UCSD-AML1 (cell line): ENCODE results near the gene TWSG1.
"Not testable (repeated sequence)": the region's sequence is repeated elsewhere in the genome, so short reads cannot be mapped to it uniquely, and the experiment has no call there.

ENCODE experiments used
- DNase-seq: peaks from one replicate; lab custom pipeline; 2025; ENCODE audit not compliant: unreplicated experiment; lab: John Stamatoyannopoulos, UW

TWSG1 gene

DNA sequence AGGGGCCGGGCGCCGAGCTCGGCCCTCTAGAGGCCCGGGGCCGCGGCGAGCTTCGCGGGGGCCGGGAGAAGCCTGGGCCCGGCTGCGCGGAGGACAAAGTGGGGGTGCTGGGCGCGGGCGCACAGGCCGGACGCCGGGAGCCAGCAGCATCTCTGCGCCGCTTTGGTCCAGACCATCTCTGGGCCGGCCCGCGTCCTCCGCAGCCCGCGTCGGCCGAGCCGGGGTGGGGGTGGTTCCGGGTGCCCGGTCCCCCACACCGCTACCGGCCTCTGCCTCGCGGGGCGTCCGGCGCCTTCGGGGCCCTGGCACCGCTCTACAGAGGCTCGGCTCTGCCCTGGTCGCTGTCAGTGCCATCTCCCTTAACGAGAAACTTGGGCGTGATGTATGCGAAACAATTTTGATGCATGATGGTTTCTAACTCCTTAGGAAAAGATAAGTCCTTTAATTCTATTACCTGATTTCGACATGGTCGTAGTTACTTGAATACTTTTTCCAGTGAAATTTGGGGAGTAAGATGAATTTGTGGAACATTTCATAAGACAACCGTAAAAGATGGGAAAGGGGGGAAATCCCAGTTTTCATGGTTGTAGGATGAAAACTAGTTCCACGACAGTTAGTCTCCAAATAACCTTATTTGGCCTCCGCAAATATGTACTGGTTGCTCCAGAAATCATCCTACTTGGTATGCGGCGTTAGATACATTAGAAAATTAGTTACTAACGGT, 562 bp downstream of the TWSG1 start:
- peak; percentile 75 for DNase-seq

DNA sequence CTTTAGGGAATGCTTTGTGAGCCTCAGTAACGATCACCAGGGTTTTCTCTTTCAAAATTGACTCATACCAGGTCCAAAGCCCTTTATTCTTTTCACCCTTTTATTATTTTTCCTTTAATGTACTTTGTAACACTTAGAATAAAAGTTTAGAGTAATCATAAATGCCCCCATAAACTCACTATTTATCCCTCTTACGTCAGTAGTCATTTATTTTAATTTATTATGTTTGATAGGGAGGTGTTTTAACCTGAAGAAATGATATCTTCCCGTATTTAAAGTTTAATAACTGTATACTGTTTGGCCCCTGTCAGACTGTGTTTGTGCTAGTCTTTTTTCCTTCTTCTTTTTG, 1.1 kb downstream of the TWSG1 start:
- no peak for DNase-seq

DNA sequence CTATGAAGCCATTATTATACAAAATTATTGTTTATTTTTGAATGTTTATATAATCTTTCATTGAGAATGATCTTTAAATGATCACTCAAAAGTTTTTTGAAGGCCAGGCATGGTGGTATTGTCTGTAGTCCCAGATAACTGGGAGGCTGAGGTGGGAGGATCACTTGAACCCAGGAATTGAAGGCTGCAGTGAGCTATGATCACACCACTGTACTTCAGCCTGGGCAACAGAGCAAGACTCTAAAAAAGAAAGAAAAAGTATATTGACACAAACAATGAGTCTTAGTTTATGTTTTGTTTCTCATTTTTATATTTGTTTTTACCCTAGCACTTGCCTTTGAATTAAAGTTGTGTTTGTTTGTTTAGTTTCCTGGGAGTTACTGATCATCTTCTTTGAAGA, 2.3 kb downstream of the TWSG1 start:
- DNase-seq, result no peak

DNA sequence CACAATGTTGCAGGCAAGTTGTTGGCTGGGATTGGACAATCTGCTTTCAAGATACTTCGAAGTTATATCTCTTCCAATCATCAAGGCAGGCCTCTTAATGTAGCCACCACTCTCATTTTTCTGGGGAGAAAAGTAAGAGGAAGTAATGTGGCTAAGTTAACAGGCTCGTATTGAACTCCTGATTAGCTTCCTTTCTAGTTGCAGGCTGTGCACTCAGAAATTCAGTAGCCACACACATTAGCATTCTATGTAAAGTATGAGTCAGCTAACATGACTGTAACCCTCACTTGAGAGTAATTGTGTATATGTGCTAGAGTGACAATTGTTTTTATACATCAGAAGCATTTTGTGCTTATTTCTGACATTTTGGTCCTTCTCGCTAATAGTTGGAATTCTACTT, 3.3 kb downstream of the TWSG1 start:
- DNase-seq, result peak; percentile 33

DNA sequence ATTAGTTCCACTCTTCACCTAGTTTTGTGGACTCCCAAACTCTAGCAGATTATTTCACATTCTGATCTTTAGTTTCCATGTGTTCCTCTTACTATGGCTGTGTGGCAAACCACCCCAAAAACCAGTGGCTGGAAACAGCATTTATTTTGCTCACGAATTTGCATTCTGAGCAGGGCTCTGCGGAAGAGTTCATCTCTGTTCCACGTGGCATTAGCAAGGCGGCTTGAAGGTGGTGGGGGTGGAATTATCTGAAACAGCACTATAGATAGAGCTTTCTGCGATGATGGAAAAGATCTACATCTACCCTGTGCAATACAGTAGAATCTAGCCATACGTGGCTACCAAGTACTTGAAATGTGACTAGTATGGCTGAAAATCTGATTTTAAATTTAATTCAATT, 5.9 kb downstream of the TWSG1 start:
- DNase-seq, result no peak

DNA sequence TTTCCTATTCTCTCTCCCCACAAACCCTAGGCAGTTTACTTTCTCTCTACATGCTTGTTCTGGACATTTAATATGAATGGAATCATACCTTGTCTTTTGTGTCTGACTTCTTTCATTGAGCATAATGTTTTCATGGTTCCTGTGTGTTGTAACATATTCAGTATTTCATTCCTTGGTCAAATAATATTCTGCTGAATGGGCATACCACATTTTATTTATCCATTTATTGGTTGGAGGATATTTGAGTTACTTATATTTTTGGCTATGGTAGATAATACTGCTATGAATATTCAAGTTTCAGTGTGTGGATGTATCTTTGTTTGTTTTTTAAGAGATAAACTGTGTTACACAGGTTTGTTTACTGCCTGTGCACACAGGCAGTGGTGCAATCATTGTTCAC, 9.0 kb downstream of the TWSG1 start:
- no peak for DNase-seq

DNA sequence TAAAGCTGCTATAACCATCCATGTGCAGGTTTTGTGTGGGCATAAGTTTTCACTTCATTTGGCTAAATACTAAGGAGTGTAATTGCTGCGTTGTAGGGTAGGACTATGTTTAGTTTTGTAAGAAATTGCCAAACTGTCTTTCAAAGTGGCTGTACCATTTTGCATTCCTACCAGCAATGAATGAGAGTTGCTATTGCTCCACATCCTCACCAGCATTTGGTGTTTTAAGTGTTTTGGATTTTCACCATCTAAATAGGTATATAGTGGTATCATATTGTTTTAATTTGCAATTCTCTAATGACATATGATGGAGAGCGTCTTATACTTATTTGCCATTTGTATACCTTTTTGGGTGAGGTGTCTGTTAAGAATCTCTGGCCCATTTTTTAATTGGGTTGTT, 12.2 kb downstream of the TWSG1 start:
- no peak for DNase-seq

DNA sequence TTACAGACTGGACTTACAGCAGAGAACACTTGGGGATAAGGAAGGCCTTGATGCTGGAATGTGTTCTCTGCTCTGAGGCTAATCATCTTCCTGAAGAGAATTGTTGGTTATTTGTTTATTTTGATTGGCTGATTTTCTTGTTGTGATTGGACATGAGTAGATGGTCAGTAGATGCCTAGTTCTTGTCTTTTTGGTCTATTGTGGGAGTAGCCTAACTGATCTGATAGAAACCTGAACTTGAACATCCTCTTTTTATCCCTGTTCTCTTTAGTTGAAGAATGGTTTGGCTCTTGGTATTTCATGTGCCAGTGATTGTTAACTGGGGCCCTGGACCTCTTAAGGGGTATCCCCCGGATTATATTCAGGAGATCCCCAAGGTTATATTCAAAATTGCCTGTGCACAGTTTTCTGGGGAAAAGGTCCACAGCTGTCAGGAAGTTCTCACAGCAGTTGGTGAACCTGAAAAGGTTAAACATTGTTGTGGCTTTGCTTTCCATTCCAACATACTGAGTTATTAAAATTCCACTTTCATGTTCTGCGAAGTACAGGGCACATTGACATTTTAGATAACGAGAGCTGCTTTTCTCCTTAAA, 13.6 kb downstream of the TWSG1 start:
- DNase-seq, result no peak

DNA sequence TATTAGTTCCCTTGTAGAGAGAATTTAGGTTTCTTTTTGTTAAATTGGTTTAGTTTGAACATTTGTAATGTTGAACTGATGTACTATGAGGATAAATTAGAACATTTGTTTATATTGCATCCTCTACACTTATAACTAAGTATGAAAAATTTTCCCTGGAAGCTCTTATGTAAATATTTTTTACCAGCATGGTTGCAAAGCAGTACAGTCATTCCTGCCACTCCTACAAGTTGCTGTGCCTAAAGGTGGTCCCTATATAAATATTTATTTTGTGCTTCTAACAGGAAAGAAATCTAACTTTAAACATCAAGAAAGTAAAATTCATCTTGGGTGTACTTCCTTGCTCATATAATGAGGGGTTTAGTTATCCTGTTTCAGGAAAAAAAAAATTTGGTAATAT, 14.2 kb downstream of the TWSG1 start:
- no peak for DNase-seq

DNA sequence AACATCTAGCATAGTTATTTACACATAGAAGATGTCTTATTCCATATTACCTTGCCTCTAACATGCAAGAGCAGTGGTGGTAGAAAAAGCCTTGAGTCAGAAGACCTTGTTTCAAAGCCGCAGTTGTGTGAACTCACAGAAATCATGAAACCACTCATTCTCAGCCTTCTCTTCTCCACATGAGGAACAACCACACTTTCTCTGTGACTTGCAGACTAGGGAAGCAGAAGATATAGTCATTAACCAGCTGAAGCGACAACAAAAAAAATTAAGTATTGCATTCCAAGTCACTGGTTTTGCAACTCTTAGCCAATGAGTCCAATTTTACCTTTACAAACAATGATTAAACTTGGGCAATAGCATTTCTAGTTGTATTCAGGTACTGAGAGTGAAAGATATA, 19.0 kb downstream of the TWSG1 start:
- no peak for DNase-seq

DNA sequence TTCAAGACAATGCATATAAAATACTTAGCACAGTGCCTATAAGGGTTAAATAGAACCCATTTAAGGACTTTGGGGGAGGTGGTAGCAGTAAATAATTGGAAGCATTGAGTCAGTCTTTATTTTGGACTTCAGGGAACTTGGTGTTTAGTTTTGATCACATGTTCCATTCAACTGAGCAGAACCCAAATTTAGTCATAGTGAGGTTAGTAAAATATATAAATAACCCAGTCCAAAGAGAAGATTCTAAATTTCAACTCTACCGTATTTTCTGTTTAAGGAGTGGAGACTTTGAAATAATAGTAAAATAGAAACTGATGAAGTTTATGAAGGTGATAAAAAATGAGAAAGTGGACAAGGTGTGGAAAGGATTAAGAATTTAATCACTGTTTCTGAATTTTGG, 19.7 kb downstream of the TWSG1 start:
- DNase-seq, result no peak

DNA sequence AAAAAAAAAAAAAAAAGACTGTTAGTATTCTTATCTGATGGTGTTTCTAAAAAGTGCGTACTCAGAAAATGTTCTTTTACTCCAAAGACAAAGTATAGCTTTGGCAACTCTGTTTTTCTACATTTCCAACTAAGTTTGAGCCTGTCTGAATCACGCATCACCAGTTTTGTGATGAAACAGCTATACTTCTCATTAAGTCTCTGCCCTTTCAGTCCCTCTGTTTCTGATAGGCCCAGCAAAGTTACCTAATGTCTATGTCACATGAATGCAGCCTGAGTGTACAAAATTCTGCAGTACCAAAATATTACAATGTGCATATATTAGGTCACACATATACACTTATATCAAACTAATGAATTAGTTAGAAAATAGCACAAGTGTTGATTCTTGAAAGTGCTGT, 22.4 kb downstream of the TWSG1 start:
- DNase-seq, result no peak

DNA sequence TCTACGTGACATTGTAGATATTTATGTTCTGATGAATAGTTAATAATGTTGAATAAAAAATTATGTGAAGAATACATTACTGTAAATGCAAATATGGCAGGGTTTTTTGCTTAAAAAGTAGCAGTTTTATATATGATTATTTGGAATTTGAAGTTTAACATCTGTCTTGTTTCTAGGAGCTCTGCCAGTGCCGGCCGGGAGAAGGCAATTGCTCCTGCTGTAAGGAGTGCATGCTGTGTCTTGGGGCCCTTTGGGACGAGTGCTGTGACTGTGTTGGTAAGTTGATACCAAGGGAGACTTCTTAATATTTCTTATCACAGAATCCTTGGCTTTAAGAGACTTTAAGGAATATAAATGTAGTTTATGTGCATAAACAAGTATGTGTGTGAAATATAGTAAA, 25.2 kb downstream of the TWSG1 start:
- no peak for DNase-seq

DNA sequence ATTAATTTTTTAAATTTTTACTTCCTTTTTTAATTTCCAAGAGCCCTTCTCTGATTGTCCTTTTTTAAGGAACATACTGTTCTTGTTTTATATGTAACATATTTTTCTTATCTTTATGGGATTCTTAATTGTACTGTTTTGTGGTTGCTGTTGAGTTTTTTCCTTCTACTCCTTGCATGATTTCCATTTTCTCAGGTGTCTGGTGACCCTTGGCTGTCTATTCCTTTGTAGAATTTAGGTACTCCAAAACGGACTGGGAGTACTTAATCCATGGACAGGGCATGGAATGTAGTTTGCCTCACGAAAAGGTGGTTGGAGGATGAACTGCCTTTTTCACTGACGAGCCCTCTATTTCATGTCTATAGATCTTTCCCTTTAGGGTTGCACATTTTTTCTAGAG, 26.6 kb downstream of the TWSG1 start:
- DNase-seq, result no peak

DNA sequence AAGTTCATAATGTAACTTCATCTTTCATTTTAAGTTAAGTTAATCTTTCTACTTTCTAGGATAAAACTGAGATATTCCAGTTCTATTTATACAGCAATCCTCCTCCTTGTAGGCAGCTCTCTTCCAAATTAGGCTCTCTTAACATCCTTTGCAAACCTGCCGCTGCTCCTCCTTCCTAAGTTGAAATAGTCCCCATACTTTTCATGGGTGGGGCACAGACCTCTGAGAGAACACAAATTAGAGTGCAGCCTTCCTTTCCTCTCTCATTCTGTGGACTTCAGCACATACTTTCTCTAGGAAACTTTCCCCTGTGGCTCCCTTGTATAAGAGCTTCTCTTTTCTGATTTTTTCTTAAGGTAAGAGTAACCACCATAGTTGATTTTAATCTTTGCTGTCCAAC, 28.3 kb downstream of the TWSG1 start:
- no peak for DNase-seq

DNA sequence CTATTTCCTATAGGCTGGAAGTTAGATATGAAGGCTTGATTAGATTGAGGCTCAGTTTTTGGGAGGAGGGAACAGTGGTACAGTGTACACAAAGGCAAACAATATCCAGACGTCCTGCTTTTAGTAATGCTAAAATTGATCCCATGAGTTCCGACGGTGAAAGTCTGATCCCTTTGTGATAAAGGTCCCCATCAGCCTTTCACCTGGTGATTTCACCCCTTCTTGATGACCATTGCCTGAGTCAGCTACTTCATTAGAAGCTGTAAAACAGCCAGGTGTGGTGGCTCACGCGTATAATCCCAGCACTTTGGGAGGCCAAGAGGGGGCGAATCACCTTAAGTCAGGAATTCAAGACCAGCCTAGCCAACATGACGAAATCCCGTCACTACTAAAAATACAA, 29.7 kb downstream of the TWSG1 start:
- no peak for DNase-seq

DNA sequence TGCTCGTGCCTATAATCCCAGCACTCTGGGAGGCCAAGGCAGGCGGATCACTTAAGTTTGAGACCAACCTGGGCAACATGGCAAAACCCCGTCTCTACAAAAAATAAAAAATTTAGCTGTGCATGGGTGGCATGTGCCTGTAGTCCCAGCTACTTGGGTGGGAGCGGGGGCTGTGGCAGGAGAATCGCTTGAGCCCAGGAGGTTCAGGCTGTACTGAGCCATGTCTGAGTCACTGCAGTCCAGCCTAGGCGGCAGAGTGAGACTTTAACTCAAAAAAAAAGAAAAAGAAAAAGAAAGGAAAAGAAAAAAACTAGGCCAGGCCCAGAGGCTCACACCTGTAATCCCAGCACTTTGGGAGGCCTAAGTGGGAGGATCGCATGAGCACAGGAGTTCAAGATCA, 30.8 kb downstream of the TWSG1 start:
- DNase-seq, result no peak

DNA sequence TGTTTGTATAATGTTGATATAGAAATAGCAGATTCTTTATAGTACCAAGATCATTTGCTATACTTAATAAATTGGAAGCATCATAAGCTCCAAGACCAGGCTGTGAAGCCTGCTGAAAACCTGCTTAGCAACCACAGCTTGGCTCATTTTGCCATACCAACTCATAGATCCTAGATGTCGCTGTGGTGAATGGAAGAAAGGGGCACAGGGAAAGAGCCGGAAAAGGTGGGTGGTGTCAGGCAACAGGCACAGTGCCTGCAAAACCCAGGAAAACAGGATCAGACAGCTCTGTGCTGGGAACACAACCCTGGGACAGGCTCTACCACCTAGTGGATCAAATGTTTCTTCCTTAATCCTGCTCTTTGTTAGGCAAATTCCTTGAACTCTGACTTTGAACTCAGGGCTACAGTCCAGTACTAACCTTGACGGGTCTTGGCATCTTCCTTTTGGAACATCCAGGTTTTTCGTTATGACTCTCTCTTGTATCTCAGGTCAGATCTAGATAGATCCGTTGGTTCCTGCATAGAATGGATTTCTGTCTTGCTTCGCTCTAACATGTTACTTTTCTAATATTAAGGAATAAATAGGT, 31.6 kb downstream of the TWSG1 start:
- no peak for DNase-seq

DNA sequence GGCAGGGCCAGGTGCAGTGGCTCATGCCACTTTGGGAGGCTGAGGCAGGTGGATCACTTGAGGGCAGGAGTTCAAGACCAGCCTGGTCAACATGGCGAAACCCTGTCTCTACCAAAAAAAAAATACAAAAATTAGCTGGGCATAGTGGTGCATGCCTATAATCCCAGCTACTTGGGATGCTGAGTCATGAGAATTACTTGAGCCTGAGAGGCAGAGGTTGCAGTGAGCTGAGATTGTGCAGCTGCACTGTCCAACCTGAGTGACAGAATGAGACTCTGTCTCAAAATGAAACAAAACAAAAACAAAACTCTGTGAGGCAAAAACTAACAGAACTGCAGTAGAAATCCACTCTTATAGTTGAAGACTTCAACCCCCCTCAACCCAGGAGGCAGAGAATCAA, 38.7 kb downstream of the TWSG1 start:
- not testable (repeated sequence) for DNase-seq

DNA sequence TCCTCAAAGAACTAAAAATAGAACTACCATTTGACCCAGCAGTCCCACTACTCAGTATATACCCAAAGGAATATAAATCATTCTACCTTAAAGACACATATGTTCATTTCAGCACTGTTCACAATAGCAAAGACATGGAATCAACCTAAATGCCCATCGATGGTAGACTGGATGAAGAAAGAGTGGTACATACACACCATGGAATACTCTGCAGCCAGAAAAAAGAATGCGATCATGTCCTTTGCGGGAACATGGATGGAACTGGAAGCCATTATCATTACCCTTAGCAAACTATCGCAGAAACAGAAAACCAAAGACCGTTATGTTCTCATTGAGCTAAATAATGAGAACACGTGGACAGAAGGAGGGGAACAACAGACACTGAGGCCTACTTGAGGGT, 44.5 kb downstream of the TWSG1 start:
- DNase-seq, result no peak

DNA sequence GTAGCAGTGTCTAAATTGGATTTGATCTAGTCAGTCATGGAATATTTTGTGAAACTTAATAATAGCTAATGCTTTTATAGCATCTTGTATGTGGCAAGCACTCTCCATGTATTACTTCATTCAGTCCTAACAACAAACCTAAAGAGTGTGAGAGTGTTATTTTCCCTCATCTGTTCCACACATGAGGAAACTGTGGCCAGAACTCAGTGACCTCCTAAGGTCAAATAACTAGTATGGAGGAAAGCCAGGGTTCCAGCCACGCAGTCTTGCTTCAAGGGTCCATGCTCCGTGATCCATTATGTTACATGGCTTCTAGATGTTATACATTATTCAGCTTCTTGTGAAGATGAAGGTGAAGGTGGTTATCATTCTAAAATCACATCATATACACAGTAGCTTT, 45.5 kb downstream of the TWSG1 start:
- no peak for DNase-seq

DNA sequence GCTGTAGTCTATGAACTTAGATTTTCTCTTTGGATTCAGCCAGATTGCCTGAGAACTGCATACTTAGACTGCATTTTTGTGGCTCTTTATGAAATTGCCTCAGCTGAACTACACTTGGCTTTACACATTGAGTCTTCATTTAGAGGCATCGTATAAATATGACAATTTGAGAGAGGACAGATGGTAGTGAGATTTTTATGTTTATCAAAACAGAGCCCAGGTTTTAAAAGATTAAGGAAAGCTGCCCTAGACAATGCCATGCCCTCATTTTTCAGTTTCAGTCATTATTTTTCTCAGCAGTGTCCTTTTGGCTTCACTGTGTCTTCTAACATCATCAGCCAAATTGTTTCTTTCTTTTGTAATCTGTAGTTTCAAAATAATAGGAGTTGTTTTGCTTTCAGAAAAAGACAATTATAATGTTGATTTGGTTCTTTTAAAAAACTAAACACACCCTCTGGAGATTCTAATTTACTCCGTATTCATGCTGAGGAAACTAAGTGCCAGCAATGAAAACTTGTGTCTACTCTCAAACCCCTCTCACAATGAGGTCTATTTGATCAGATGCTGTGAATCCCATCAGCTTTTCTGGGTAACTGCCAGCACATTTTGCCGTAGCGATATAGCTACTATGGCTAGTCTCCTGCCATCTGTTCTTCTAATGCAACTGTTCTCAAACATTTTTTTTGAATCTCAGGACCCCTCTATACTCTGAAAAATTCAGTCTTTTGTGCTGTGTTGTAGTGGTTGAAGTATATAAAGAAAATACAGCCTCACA, 46.2 kb downstream of the TWSG1 start:
- DNase-seq, result no peak
